Muscle of leg (tissue), 11 donors: ENCODE results near the gene PEMT. TPM values are rescaled to one million over a fixed set of nuclear protein-coding genes. Genes with fewer than 3 reads are reported as not detected.

Source experiments
- DNase-seq: peaks from one replicate; pipeline ENCODE4 v3.0.0; 2013
- H3K27ac ChIP-seq: one replicate; pipeline ENCODE4 v1.5.1; 2013; ENCODE audit warnings: mild to moderate bottlenecking, low read length, control low read depth
- H3K27me3 ChIP-seq: one replicate; pipeline ENCODE4 v1.6.1; 2013; ENCODE audit warnings: low read length; ENCODE audit not compliant: control insufficient read depth, insufficient read depth
- H3K36me3 ChIP-seq: one replicate; pipeline ENCODE4 v1.6.1; 2013; ENCODE audit warnings: low read length; ENCODE audit not compliant: control insufficient read depth, insufficient read depth
- H3K4me1 ChIP-seq: one replicate; pipeline ENCODE4 v1.6.1; 2013; ENCODE audit warnings: low read length; ENCODE audit not compliant: control insufficient read depth, insufficient read depth
- H3K4me3 ChIP-seq: one replicate; pipeline ENCODE4 v1.5.1; 2013; ENCODE audit warnings: low read length, control low read depth
- H3K9me3 ChIP-seq: replicated peaks from 2 replicates; pipeline ENCODE4 v1.6.1; 2013; ENCODE audit warnings: low read depth, low read length; ENCODE audit not compliant: control insufficient read depth
- whole genome bisulfite sequencing: methylation state at CpG from one replicate; pipeline ENCODE4 v1.1.5; 2013; ENCODE audit warnings: missing lambda C conversion rate; ENCODE audit not compliant: insufficient coverage; 5-methylcytosine and 5-hydroxymethylcytosine counted together
- polyA plus RNA-seq, 8 donors: library from polyadenylated mRNA; unstranded; fragments of 120-200 nt; gene quantifications; one replicate each; pipeline versions ENCODE4 v1.2.1 to v1.2.3, GENCODE V29; 2013; ENCODE audit warnings: inconsistent platforms in 1 of 8, low replicate concordance in 1 of 8; ENCODE audit not compliant: insufficient read length in 8 of 8, insufficient read depth in 1 of 8
- total RNA-seq: library from RNA; stranded (reverse); fragments of 120-200 nt; gene quantifications from one replicate; pipeline ENCODE4 v1.2.4, GENCODE V29; 2013

PEMT gene
- total and polyA plus RNA-seq, 9 donors, result 20.0 to 28.6 (median 24.5) TPM

- DNase-seq, result peak; percentile 83
- 41% methylated on average over 11 of the region's 21 CpGs for WGBS
Measured at GRCh38 chr17:17515934-17516930, 75.3 kb downstream of the PEMT start.

GRCh38 chr17:17514993-17515933 is 76.2 kb downstream of the PEMT start:
- peak; percentile 89 for DNase-seq
- Histone ChIP-seq H3K27ac (peak overlapping the region; percentile 49), H3K4me1 (peaks cover 62% of the 10 kb centered on the region), H3K36me3 (no peaks in the 10 kb centered on the region), H3K4me3 (no peak overlapping the region), H3K27me3 (no peaks in the 10 kb centered on the region), H3K9me3 (no peaks in the 10 kb centered on the region)
- 34% methylated on average over 12 of the region's 21 CpGs for WGBS

More at GRCh38 chr17:17515934-17516930, 75.3 kb downstream of the PEMT start:
- Histone ChIP-seq H3K4me3 (no peak overlapping the region), H3K36me3 (peaks cover 8% of the 10 kb centered on the region), H3K4me1 (peaks cover 52% of the 10 kb centered on the region), H3K27ac (peak overlapping the region; percentile 49), H3K27me3 (no peaks in the 10 kb centered on the region), H3K9me3 (no peaks in the 10 kb centered on the region)

DNA sequence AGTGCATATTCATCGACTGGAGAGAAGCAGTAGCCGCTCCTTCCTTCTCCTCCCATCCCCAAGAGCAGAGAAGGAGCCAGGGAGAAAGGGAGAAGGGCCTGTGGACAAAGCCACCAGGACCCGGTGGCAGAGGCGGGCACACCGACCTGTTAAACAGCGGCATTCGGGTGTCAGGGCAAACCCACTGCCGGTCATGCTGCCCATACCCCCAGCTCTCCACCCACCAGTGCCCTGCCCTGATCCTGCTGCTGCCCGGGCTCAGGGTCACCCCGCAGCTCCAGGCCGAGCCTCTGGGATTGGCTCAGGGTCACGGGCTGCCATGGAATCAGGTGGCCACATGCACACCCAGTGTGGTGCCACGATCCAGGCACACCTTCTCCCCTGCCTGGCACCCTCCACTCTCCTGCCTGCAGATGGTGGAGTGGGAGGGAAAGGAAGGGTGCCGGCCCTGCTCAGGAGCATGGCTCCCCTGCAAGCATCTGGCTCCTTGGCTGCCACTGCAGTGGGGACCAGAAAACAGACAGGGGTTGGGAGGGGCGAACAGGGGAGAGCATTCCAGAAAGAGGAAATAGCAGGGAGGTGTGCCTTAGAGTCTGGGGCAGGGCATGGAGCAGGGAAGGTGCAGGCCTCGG is 77.0 kb downstream of the PEMT start:
- WGBS, result 67% methylated on average over 6 of the region's 16 CpGs
- Histone ChIP-seq H3K36me3 (no peaks in the 10 kb centered on the region), H3K27me3 (no peaks in the 10 kb centered on the region), H3K4me3 (no peak overlapping the region), H3K27ac (no peak overlapping the region), H3K9me3 (no peaks in the 10 kb centered on the region), H3K4me1 (peaks cover 68% of the 10 kb centered on the region)
- DNase-seq, result no peak

- H3K4me3 ChIP-seq, result no peak overlapping the region
- no peaks in the 10 kb centered on the region for H3K9me3 ChIP-seq
- no peak overlapping the region for H3K27ac ChIP-seq
- no peak for DNase-seq
- peaks cover 73% of the 10 kb centered on the region for H3K4me1 ChIP-seq
- WGBS, result 99% methylated on average over 7 of the region's 7 CpGs
- H3K27me3 ChIP-seq, result no peaks in the 10 kb centered on the region
- no peaks in the 10 kb centered on the region for H3K36me3 ChIP-seq
Measured at GRCh38 chr17:17513626-17514025, 77.9 kb downstream of the PEMT start.

DNA sequence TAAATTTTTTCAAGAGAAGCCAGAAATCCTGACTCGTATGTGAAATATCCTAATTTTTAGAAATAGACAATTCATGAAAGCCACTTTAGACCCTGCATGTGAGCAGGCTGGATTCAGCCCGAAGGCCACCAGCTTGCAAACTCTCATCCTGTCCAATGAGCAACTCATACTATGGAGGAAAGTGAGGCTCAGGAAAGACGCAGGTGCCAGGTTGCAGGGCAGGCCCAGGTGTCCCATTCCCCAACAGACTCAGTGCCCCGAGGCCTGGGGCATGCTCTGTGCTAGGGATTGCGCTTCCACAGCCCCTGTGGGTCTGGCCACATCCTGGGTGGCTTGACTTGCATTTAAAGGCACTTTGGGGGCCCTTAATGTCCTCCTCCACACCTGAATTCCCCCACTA is 78.6 kb downstream of the PEMT start:
- no peak for DNase-seq
- 85% methylated on average over 3 of the region's 5 CpGs for WGBS

DNA sequence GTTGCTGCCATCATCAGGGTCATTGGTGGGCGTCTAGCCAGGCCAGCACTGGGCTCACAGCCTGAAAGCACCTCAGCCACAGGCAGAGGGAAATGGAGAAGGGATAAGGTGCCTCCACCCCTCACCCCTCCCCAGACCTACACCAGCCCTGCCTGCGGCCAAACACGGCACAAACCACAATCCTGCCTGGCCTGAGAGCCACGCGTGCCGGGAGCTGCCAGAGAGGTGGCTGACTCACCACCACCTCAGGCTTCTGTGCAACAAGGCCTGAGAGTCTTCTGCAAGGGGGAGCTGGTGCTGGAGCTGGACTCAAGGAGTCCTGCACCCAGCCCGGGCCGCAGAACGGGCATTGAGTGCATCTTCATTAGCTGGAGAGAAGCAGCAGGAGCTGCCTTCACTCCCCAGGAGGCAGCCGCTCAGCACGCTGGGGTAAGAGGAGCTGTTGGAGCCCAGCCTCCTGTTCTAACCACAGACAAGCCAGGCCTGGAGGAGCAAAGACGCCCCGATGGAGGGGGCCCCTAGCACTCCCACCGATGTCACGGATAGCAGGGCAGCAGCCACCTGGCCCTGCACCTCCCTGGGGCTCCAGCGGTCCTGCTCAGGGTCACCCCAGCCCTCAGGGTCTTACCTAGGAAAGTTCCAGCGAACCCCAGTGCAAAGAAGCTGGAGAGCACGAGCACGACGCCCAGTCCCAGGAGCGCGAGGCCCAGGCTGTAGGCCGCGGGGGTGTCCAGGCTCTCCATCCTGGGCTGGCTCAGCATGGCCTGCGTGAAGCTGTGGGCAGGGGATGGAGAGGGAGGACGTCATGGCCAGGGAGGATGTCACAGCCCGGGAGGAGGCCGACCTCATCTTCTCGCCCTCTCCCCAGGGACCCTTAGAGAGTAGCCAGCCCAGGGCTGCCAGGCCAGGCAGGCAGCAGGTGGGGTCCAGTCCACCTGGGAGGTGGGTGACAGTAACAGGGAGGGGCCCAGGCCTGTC is 79.3 kb downstream of the PEMT start:
- Histone ChIP-seq H3K27me3 (no peaks in the 10 kb centered on the region), H3K27ac (no peak overlapping the region), H3K4me3 (no peak overlapping the region), H3K4me1 (peaks cover 83% of the 10 kb centered on the region), H3K36me3 (no peaks in the 10 kb centered on the region), H3K9me3 (no peaks in the 10 kb centered on the region)
- 68% methylated on average over 20 of the region's 29 CpGs for WGBS
- peak; percentile 48 for DNase-seq

More for the DNA sequence above, 78.6 kb downstream of the PEMT start:
- H3K4me3 ChIP-seq, result no peak overlapping the region
- peaks cover 79% of the 10 kb centered on the region for H3K4me1 ChIP-seq
- no peaks in the 10 kb centered on the region for H3K27me3 ChIP-seq
- no peak overlapping the region for H3K27ac ChIP-seq
- H3K36me3 ChIP-seq, result no peaks in the 10 kb centered on the region
- H3K9me3 ChIP-seq, result no peaks in the 10 kb centered on the region

DNA sequence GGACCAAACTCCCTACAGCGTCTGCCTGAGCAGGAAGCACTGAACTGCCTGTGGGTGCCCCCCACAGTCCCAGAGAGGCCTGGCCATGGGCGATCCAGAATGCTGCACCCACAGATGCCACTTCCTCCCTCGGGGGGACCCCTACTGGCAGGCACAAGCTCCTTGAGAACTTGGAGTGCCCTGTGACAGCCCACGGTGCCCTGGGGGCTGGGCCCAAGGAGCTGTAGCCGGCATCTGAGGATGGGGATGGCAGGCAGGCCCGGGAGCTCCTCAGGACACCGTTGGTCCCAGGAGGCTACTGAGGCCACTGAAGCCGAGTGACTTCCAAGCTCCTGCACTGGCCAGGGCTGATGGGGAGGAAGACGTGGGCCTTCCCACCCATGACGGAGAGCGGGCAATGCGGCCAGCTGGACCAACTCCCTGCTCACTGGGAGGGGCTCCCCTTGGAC is 80.2 kb downstream of the PEMT start:
- no peak overlapping the region for H3K27ac ChIP-seq
- no peaks in the 10 kb centered on the region for H3K9me3 ChIP-seq
- no peak overlapping the region for H3K4me3 ChIP-seq
- peaks cover 84% of the 10 kb centered on the region for H3K4me1 ChIP-seq
- WGBS, result 57% methylated on average over 8 of the region's 12 CpGs
- H3K36me3 ChIP-seq, result no peaks in the 10 kb centered on the region
- no peak for DNase-seq
- H3K27me3 ChIP-seq, result no peaks in the 10 kb centered on the region

GRCh38 chr17:17510456-17511292 is 80.8 kb downstream of the PEMT start:
- Histone ChIP-seq H3K9me3 (no peaks in the 10 kb centered on the region), H3K27ac (no peak overlapping the region), H3K4me3 (no peak overlapping the region), H3K4me1 (peaks cover 85% of the 10 kb centered on the region), H3K27me3 (no peaks in the 10 kb centered on the region), H3K36me3 (no peaks in the 10 kb centered on the region)
- WGBS, result 68% methylated on average over 20 of the region's 20 CpGs
- DNase-seq, result peak; percentile 11
